Activated CD4-positive, alpha-beta T cell treated with anti-CD3 and anti-CD28 coated beads, Interleukin-2, amount 50 U/mL, for 24 hours (primary cell): Measurements from ENCODE around the gene ACTR2.

Experiments used
- DNase-seq, 2 donors: peaks; one replicate each; pipeline ENCODE4 v3.0.0-alpha.2; 2020; ENCODE audit warnings: low read depth in 1 of 2, low spot score in 1 of 2

ACTR2 gene

GRCh38 chr2:65277791-65278483 is 50.3 kb downstream of the ACTR2 start:
- no peak for DNase-seq

- no peak for DNase-seq
Observed at GRCh38 chr2:65278531-65278981, 50.9 kb downstream of the ACTR2 start.

- no peak for DNase-seq
Observed at GRCh38 chr2:65279756-65280155, 52.1 kb downstream of the ACTR2 start.

- no peak for DNase-seq
Observed at GRCh38 chr2:65281627-65282351, 54.2 kb downstream of the ACTR2 start.

- DNase-seq = no peak
Observed at GRCh38 chr2:65282477-65283053, 54.9 kb downstream of the ACTR2 start.

- no peak for DNase-seq
Observed at GRCh38 chr2:65287364-65287763, 59.7 kb downstream of the ACTR2 start.

- DNase-seq = no peak
Observed at GRCh38 chr2:65291216-65292105, 63.8 kb downstream of the ACTR2 start.

- DNase-seq = no peak
Observed at GRCh38 chr2:65292106-65292400, 64.4 kb downstream of the ACTR2 start.

GRCh38 chr2:65292461-65293011 is 64.9 kb downstream of the ACTR2 start:
- no peak for DNase-seq

GRCh38 chr2:65293376-65293775 is 65.7 kb downstream of the ACTR2 start:
- DNase-seq = no peak

- no peak for DNase-seq
Observed at GRCh38 chr2:65294136-65294535, 66.5 kb downstream of the ACTR2 start.

GRCh38 chr2:65294701-65295100 is 67.1 kb downstream of the ACTR2 start:
- DNase-seq = no peak

GRCh38 chr2:65296971-65297370 is 69.3 kb downstream of the ACTR2 start:
- DNase-seq = no peak

- no peak for DNase-seq
Observed at GRCh38 chr2:65297544-65297943, 69.9 kb downstream of the ACTR2 start.

GRCh38 chr2:65298089-65298488 is 70.5 kb downstream of the ACTR2 start:
- no peak for DNase-seq

- peak; percentile 25 to 37 for DNase-seq
Observed at GRCh38 chr2:65299246-65299645, 71.6 kb downstream of the ACTR2 start.

- no peak for DNase-seq
Observed at GRCh38 chr2:65300134-65300760, 72.6 kb downstream of the ACTR2 start.

- peak; percentile 41 to 77 for DNase-seq
Observed at GRCh38 chr2:65300761-65301711, 73.4 kb downstream of the ACTR2 start.

- no peak for DNase-seq
Observed at GRCh38 chr2:65305934-65306333, 78.3 kb downstream of the ACTR2 start.

GRCh38 chr2:65309699-65310098 is 82.1 kb downstream of the ACTR2 start:
- DNase-seq = no peak
